Measurements from ENCODE around the gene ATP2B2.
A peak's percentile ranks its signal among the peaks of the same experiment; 100 is the strongest.

Gene ATP2B2

GRCh38 chr3:10469441-10470119 is 35.8 kb downstream of the ATP2B2 start:
- no peak for DNase-seq (ENCODE audit: low spot score)

DNA sequence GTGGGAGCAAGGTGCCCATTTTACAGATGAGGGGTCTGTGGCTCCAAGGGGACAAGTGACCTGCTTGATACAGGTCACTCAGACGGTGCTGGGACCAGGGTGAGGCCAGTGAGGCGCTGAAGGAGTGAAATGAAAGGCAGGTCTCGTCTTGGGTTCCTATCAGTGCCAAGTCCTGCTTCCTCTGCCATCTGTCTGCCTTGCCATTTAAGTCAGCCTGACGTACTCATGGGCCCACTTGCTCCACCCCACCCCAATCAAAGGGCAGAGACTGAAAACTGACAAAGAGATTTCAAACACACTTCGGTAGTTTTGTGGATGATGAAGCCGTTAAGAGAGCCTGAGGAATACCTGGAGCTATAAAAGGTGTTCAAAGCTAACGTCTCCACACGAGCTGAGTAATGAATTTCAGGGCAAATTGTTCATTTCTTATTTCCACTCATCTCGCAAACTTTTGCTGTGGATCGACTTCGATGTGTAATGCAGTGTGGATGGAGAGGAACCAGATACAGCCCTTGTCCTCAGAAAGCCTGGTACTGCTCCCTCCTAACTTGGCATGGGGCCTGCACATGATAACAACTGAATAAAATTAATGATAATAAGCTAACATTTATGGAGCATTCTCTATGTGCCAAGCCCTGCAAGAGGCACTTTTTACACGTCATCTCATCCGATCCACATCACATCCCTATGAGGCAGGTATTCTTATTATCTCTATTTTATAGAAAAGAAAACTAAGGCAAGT is 36.6 kb downstream of the ATP2B2 start:
- DNase-seq (ENCODE audit: low spot score), result no peak

DNA sequence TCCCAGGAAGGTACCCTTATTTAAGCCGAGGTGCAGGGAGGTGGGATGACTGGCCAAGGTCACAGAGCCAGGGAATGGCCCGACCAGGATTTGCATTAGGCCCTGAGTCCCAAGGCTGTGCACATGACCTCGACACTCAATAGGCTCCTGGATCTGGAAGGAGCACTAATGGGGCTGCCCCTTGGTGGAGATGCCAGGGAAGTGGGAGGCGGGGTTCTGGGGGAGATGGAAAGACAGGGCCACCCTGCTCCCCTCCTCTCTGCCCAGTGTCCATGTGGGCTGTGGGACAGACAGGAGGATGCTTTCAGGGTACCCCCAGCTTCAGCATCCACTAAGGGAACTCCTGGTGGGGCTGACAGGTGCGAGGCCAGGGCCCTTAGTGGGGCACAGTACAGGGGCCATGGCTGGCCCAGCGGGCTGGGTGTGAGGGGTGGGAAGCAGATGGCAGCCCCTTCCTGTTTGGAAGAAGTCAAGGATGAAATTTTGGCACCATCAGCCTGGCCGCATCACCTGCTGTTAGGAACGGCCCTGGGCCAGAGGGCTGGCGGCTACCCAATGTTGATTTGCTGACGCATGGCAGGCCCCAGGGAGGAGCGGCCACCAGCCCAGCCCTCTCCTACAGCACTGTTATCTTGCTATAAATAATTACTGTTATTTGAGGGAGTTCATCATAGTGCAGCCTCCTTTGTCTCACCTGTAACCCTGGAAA is 37.3 kb downstream of the ATP2B2 start:
- no peak for DNase-seq (ENCODE audit: low spot score)

GRCh38 chr3:10467204-10467603 is 38.2 kb downstream of the ATP2B2 start:
- DNase-seq (ENCODE audit: low spot score), result no peak

DNA sequence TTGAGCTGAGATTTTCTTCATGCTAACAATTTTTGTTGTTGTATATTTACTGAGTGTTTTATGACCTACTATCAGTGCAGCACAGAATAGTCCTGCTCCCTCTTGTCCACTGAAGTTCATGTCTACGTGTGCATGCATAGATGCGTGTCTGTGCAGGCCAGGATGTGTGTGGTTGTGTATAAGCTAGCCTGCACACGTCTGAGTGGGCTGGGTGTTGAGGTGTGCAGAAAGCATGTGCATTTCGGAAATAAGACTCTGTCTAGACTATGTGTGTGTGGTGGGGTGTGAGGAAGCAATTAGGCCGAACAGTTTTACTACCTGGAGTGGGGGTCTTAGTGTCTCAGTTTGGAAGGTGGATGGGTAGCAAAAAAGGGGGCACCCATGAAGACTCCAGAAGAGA is 39.2 kb downstream of the ATP2B2 start:
- DNase-seq (ENCODE audit: low spot score), result no peak

DNA sequence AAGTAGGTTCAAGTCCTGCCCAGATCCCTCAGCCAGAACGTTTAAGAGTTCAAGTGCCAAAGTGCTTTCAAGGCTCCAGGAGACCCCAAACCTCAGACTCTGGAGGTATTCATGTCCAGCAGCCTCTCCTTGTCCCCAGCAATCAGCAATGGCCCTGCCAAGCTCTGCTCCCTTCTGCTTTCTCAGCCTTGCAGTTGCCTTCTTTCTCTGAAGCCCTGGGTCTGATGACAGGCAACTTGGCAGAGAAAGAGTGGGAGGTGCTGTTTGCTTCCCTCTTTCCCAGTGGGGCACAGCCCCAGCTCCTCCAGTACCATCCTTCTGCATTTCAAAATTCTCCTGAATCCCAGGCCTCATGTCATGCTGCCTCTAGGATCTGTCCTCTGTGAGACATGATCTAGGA is 40.2 kb downstream of the ATP2B2 start:
- DNase-seq (ENCODE audit: low spot score), result no peak

DNA sequence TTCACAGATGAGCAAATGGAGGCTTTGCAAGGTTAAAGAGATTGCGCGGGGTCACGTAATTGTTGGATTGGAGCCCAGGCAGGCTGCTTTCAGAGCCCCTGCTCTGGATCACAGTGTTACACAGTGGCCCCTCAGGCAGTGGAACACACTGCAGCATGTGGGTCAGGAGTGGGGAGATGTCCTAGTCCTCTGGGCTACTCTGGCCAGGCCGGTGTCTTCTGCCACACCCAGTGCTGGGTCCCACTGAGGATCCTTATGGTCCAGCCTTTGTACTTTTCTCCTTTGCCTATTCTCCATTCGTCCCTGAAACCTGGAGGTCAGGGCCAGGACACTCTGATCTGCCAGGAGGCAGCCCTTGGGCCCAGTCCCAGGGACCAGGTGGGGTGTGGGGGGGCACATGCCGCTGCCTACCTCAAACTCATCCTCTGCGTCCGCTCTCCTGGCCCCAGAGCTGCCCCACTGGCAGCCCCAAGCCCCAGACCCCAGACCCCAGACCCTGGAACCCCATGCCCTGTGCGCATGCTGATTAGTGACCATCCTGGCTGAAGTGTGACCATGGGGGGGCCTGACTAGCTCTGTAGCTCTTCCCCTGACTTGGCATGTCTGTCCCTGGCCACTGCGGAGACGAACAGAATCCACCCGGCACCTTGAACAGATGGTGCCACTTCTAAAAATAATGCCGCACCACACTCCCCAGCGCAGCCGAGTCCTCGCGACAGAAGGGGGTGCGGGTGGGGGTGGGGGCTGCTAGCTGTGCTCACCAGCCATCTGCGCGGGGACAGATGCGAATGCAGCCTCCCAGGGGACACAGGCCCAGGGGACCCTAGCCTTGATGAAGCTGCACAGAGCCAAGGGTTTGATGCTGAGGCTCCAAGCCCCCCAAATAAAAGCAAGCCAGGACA is 41.6 kb downstream of the ATP2B2 start:
- DNase-seq (ENCODE audit: low spot score), result no peak

DNA sequence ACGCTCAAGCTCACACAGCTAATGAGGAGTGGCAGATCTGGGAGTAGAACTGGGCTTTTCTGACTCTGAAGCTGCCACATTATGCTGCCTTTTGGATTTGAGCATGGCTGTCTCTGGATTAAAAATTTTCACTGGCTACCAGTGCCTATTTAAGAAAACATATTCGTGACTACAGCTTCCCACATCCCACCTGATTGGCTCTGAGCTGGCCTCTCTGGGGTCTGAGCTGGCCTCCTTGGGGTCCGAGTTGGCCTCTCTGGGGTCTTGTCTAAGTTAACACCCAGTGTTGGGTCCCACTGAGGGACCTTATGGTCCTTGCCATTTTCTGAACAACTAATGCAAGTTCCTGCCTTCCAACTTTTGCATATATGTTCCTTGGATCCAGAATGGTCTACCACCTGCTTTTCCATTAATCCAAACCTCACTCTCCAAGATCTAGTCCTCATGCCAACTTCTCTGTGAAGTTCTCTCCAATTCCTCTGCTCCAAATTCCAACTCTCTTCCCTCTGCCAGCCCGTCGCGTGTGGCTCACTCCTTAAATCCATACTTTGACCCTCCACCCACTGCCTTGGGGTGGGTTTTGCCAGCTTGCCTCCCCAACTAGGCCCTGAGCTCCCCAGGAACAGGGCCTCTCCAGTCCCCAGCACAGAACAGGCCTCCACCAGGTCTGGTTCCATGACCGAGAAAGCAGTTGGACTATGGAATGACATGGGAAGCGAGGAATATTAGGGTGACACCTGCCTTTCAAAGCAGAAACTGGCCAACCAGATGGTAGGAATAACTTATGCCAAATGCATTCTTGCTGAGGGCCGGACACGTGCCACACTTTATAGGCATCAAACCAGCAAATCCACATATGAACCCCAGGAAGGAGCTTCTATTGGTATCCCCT is 42.5 kb downstream of the ATP2B2 start:
- DNase-seq (ENCODE audit: low spot score), result no peak

DNA sequence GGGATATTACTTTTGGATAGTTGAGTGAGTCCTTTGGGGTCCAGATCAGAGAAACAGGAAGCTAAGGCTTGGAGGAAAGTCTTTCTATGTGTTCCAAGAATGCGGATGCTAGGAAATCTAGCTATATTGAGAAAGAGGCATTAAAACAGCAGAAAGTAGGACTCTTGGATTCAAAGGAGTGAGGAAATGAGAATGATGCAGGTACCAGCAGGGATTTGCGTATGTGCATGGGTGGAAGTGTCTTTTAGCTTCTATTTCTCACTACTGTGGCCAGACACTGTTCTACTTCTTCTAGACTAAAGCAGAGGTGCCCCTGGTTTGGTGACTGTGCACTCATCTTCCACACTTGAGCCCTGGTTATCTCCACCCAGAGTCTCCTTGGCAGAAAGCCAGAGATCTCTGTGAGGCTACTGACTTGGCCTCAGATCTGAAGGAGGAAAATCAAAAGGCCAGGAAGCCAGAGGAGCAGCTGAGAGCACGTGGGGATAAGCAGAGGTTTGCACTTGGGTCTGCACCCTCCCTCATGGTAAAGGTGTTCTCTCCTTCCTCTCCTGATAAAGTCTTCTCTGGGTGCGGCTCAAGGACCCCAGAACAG is 44.3 kb downstream of the ATP2B2 start:
- no peak for DNase-seq (ENCODE audit: low spot score)

- DNase-seq (ENCODE audit: low spot score), result peak; percentile 77
Observed at GRCh38 chr3:10459954-10460754, 45.2 kb downstream of the ATP2B2 start.

- no peak for DNase-seq (ENCODE audit: low spot score)
Observed at GRCh38 chr3:10457560-10457959, 47.8 kb downstream of the ATP2B2 start.

DNA sequence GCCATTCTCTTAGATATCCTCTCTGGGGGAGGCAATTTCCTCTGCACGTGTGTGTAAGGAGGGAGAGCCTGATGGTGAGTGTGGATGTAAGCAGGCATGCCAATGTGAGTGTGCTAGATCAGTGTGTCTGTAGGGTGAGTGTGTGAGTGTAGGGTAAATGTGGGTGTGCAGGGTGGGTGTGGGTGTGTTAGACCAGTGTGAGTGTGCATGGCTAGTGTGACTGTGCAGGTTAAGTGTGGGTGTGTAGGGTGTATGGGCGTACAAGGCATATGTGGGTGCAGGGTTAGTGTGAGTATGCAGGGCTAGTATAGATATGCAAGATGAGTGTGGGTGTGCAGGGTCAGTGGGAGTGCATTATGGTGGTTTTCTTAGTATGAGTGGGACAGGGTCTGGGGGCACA is 48.4 kb downstream of the ATP2B2 start:
- no peak for DNase-seq (ENCODE audit: low spot score)

GRCh38 chr3:10455545-10455914 is 49.9 kb downstream of the ATP2B2 start:
- no peak for DNase-seq (ENCODE audit: low spot score)

- no peak for DNase-seq (ENCODE audit: low spot score)
Observed at GRCh38 chr3:10454907-10455544, 50.4 kb downstream of the ATP2B2 start.

GRCh38 chr3:10453431-10454163 is 51.8 kb downstream of the ATP2B2 start:
- DNase-seq (ENCODE audit: low spot score), result no peak

- no peak for DNase-seq (ENCODE audit: low spot score)
Observed at GRCh38 chr3:10450494-10451440, 54.6 kb downstream of the ATP2B2 start.

DNA sequence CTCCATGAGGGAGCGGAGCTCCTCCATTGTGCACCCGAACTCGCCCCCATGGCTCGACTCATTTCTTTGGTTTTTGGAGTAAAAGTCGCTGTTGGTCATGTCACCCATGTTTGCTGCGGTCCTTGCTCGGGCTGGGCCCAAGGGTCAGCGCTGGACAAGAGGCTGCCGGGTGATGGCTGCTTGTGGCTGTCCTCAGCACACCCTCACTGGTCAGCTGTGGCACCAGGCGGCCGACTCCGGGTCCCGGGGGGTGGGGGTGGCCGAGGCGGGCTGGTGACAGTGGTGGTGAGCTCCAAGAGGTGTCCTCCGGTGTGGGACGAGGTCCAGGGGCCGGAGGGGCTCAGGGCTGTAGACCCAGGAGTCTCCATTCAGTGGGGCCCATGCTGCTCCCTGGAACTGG is 56.0 kb downstream of the ATP2B2 start:
- no peak for DNase-seq (ENCODE audit: low spot score)

DNA sequence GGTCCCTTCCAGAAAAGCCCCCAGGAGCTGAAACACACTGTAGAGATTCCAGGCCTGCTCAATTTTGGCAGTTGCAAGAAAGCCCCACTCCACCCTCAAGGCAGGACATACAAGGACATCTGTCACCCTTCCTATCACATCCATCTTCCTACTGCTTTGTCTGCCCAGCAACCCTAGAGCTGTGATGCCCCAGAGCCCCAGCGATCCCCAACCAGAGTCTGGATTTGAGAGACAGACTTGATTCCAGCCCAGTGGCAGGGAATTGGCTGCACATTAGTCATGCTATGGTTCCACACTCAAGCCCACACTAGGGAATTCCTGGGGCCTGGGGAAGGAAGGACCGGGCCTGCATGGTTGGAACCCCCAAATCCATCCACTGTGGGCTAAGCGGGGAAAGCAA is 56.8 kb downstream of the ATP2B2 start:
- DNase-seq (ENCODE audit: low spot score), result no peak

All from COLO829 (cell line).